DOHH2 (cell line): ENCODE measurements around the gene MAP7D1.
"Not testable (repeated sequence)": the region's sequence is repeated elsewhere in the genome, so short reads cannot be mapped to it uniquely, and the experiment has no call there.

Experiments
- H3F3A ChIP-seq: fragments of 200-600 bp; sonication (generic), shearing (Covaris generic); 2 replicates; pipeline ENCODE4 v1.6.0; 2016; ENCODE audit warnings: antibody characterized with exemption, mild to moderate bottlenecking; ENCODE audit not compliant: control insufficient read depth, insufficient read depth
- H3K27ac ChIP-seq: fragments of 200-600 bp; sonication (generic); 2 replicates; pipeline ENCODE4 v1.5.1; 2014; ENCODE audit warnings: low read depth, mild to moderate bottlenecking, low read length, moderate library complexity
- H3K27me3 ChIP-seq: fragments of 200-600 bp; sonication (generic); 2 replicates; pipeline ENCODE4 v1.6.1; 2014; ENCODE audit warnings: mild to moderate bottlenecking, low read length, mixed read lengths; ENCODE audit not compliant: control insufficient read depth
- H3K36me3 ChIP-seq: fragments of 200-600 bp; sonication (generic); 2 replicates; pipeline ENCODE4 v1.6.1; 2014; ENCODE audit warnings: mild to moderate bottlenecking, low read length, moderate library complexity, mixed read lengths; ENCODE audit not compliant: control insufficient read depth
- H3K4me1 ChIP-seq: fragments of 200-600 bp; sonication (generic); 2 replicates; pipeline ENCODE4 v1.6.1; 2014; ENCODE audit warnings: mild to moderate bottlenecking, low read length, mixed read lengths; ENCODE audit not compliant: control insufficient read depth
- H3K4me2 ChIP-seq: fragments of 200-600 bp; sonication (generic); 2 replicates; pipeline ENCODE4 v1.6.0; 2014; ENCODE audit warnings: mild to moderate bottlenecking, low read length, moderate library complexity
- H3K4me3 ChIP-seq: fragments of 200-600 bp; sonication (generic); 2 replicates; pipeline ENCODE4 v1.5.1; 2014; ENCODE audit warnings: mild to moderate bottlenecking, low read length, mixed read lengths
- H3K79me2 ChIP-seq: fragments of 200-600 bp; sonication (generic); 2 replicates; pipeline ENCODE4 v1.6.1; 2014; ENCODE audit warnings: mild to moderate bottlenecking, low read length, mixed read lengths; ENCODE audit not compliant: control insufficient read depth
- H3K9me2 ChIP-seq: fragments of 200-600 bp; sonication (generic); replicated peaks from 2 replicates; pipeline ENCODE4 v1.6.1; 2014; ENCODE audit warnings: mild to moderate bottlenecking, low read length, mixed read lengths; ENCODE audit not compliant: control insufficient read depth
- H3K9me3 ChIP-seq: fragments of 200-600 bp; sonication (generic); 2 replicates; pipeline ENCODE4 v1.6.1; 2014; ENCODE audit warnings: antibody characterized with exemption, low read length, mixed read lengths; ENCODE audit not compliant: control insufficient read depth, insufficient read depth
- H4K20me1 ChIP-seq: fragments of 200-600 bp; sonication (generic); 2 replicates; pipeline ENCODE4 v1.6.0; 2014; ENCODE audit warnings: low read depth, mild to moderate bottlenecking, antibody characterized with exemption, low read length, moderate library complexity; ENCODE audit not compliant: control insufficient read depth, insufficient read depth
- CTCF ChIP-seq: fragments of 200-600 bp; sonication (generic); IDR thresholded peaks from one replicate; pipeline ENCODE4 v1.5.1; 2014; ENCODE audit warnings: antibody characterized with exemption, mild to moderate bottlenecking, low read depth, low read length; ENCODE audit not compliant: poor library complexity, severe bottlenecking
- EZH2phosphoT487 ChIP-seq: fragments of 200-600 bp; sonication (generic); IDR thresholded peaks from 2 replicates; pipeline ENCODE4 v1.6.1; 2017; ENCODE audit warnings: borderline replicate concordance, mild to moderate bottlenecking, antibody characterized with exemption, low read length, moderate library complexity, mixed read lengths

The MAP7D1 gene

DNA sequence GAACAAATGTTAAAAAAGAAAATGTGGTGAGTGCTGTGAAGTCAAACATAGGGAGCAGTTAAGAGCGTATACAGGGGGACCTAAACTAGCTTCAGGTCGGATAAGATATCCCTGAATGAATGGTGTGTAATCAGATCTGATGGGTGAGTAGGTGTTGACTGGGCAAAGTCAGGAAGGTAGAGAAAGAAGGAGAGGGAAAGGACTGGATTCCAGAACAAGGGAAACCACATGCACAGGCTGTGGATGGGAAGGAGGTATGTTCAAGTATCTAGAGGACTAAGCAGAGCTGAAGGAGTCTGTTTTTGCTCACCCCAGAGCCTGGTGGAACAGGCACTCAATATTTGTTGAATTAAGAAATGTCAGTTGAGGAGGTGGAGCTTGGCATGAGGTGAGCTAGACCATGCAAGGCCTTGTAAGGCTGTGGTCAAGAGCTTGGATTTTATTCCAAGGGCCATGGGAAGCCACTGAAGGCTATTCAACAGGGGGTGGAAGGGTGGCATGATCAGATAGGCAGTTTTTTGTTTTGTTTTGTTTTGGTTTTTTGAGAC is 27.4 kb downstream of the MAP7D1 start:
- H3K4me3 ChIP-seq: no peak overlapping the region
- H3K9me2 ChIP-seq: no peaks in the 10 kb centered on the region
- peaks cover 33% of the 10 kb centered on the region for H3K36me3 ChIP-seq
- H3K4me1 ChIP-seq: peaks cover 8% of the 10 kb centered on the region
- TF ChIP-seq EZH2phosphoT487 (no peak), CTCF (no peak)
- H3K79me2 ChIP-seq: no peaks in the 10 kb centered on the region
- no peaks in the 10 kb centered on the region for H4K20me1 ChIP-seq
- no peaks in the 10 kb centered on the region for H3K27me3 ChIP-seq
- no peak overlapping the region for H3K27ac ChIP-seq
- no peaks in the 10 kb centered on the region for H3F3A ChIP-seq
- H3K4me2 ChIP-seq: no peak overlapping the region
- no peaks in the 10 kb centered on the region for H3K9me3 ChIP-seq

- no peaks in the 10 kb centered on the region for H3K9me3 ChIP-seq
- H3K4me3 ChIP-seq: no peak overlapping the region
- 0 out of 2 replicates have a peak, but pooled peaks cover 2% of the 10 kb centered on the region for H3F3A ChIP-seq
- no peak overlapping the region for H3K4me2 ChIP-seq
- TF ChIP-seq EZH2phosphoT487: no peak
- peak; percentile 78 for TF ChIP-seq CTCF
- H3K4me1 ChIP-seq: peaks cover 11% of the 10 kb centered on the region
- no peaks in the 10 kb centered on the region for H4K20me1 ChIP-seq
- H3K36me3 ChIP-seq: no peaks in the 10 kb centered on the region
- no peak overlapping the region for H3K27ac ChIP-seq
- H3K79me2 ChIP-seq: no peaks in the 10 kb centered on the region
- H3K27me3 ChIP-seq: no peaks in the 10 kb centered on the region
- H3K9me2 ChIP-seq: no peaks in the 10 kb centered on the region
Measured at GRCh38 chr1:36187800-36188593, 32.0 kb downstream of the MAP7D1 start.

- not testable (repeated sequence) for H4K20me1 ChIP-seq, H3K79me2 ChIP-seq, H3K36me3 ChIP-seq, H3F3A ChIP-seq, H3K4me2 ChIP-seq, H3K4me3 ChIP-seq, H3K9me2 ChIP-seq, H3K9me3 ChIP-seq, H3K27ac ChIP-seq
- Histone ChIP-seq H3K4me1 (peaks cover 16% of the 10 kb centered on the region), H3K27me3 (peaks cover 15% of the 10 kb centered on the region)
Measured at GRCh38 chr1:36196805-36197204, 40.8 kb downstream of the MAP7D1 start.

DNA sequence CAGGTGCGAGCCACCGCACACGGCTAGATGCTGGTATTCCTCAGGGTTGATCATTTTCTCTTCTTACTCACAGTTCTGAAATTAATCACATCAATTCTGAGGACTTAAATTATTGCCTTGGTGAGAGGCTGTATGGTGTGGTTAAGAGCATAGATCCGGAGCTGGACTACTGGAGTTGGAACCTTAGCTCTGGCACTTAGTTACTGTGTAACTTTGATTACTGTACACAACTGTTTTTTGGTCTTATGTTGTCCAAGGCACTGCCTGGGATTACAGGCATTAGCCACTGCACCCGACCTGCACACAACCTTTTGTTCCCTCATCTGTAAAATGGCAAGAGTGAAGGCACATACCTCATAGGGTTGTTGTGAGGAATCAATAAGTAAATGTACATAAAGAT is 42.7 kb downstream of the MAP7D1 start:
- Histone ChIP-seq H3K27ac (no peak overlapping the region), H3K4me3 (no peak overlapping the region), H3K4me2 (no peak overlapping the region), H3K79me2 (no peaks in the 10 kb centered on the region), H3K4me1 (peaks cover 16% of the 10 kb centered on the region), H3K27me3 (peaks cover 15% of the 10 kb centered on the region), H3K9me2 (no peaks in the 10 kb centered on the region), H3K9me3 (no peaks in the 10 kb centered on the region), H3F3A (no peaks in the 10 kb centered on the region), H3K36me3 (no peaks in the 10 kb centered on the region), H4K20me1 (no peaks in the 10 kb centered on the region)
- TF ChIP-seq EZH2phosphoT487 (no peak), CTCF (no peak)
